Muscle layer of colon (tissue), 2 donors: Measurements from ENCODE around the gene EED.
"Not testable (repeated sequence)": the region's sequence is repeated elsewhere in the genome, so short reads cannot be mapped to it uniquely, and the experiment has no call there.

Source experiments
- H3K27ac ChIP-seq: one replicate; pipeline ENCODE4 v1.7.0; 2013; ENCODE audit warnings: low read depth, mild to moderate bottlenecking, low read length, moderate library complexity
- H3K27me3 ChIP-seq, 2 donors: one replicate each; pipeline ENCODE4 v1.7.0; 2013; ENCODE audit warnings: low read length in 2 of 2, mild to moderate bottlenecking in 2 of 2; ENCODE audit not compliant: insufficient read depth in 2 of 2, control insufficient read depth in 1 of 2
- H3K36me3 ChIP-seq: one replicate; pipeline ENCODE4 v1.7.0; 2013; ENCODE audit warnings: mild to moderate bottlenecking, low read length; ENCODE audit not compliant: insufficient read depth
- H3K4me1 ChIP-seq: one replicate; pipeline ENCODE4 v1.7.0; 2013; ENCODE audit warnings: mild to moderate bottlenecking, low read length; ENCODE audit not compliant: insufficient read depth
- H3K4me3 ChIP-seq, 2 donors: one replicate each; pipeline ENCODE4 v1.7.0; 2013; ENCODE audit warnings: low read length in 2 of 2, low read depth in 1 of 2, mild to moderate bottlenecking in 1 of 2, moderate library complexity in 1 of 2
- H3K9ac ChIP-seq: one replicate; pipeline ENCODE4 v1.7.0; 2013; ENCODE audit warnings: low read length
- H3K9me3 ChIP-seq: one replicate; pipeline ENCODE4 v1.7.0; 2013; ENCODE audit warnings: mild to moderate bottlenecking, low read length
- donor health status: abdominal sarcoma.
- donor health status: Adenocarcinoma of cecum.

EED gene

GRCh38 chr11:86220653-86221052 is 23.9 kb upstream of the EED start:
- Histone ChIP-seq H3K36me3 (no peaks in the 10 kb centered on the region), H3K27me3 (no peaks in the 10 kb centered on the region), H3K4me1 (no peaks in the 10 kb centered on the region), H3K9ac (no peak overlapping the region), H3K4me3 (no peak overlapping the region), H3K27ac (no peak overlapping the region), H3K9me3 (no peaks in the 10 kb centered on the region)

GRCh38 chr11:86222081-86222480 is 22.5 kb upstream of the EED start:
- Histone ChIP-seq H3K27me3 (no peaks in the 10 kb centered on the region), H3K9me3 (no peaks in the 10 kb centered on the region), H3K9ac (no peak overlapping the region), H3K4me1 (no peaks in the 10 kb centered on the region), H3K27ac (no peak overlapping the region), H3K4me3 (no peak overlapping the region), H3K36me3 (no peaks in the 10 kb centered on the region)

GRCh38 chr11:86224575-86224974 is 20.0 kb upstream of the EED start:
- not testable (repeated sequence) for H3K4me3 ChIP-seq, H3K27me3 ChIP-seq, H3K36me3 ChIP-seq, H3K9me3 ChIP-seq, H3K27ac ChIP-seq, H3K4me1 ChIP-seq, H3K9ac ChIP-seq

GRCh38 chr11:86225344-86225743 is 19.2 kb upstream of the EED start:
- H3K36me3 ChIP-seq, H3K4me3 ChIP-seq, H3K9ac ChIP-seq, H3K9me3 ChIP-seq, H3K4me1 ChIP-seq, H3K27ac ChIP-seq, H3K27me3 ChIP-seq: not testable (repeated sequence)

GRCh38 chr11:86228269-86229038 is 16.1 kb upstream of the EED start:
- Histone ChIP-seq H3K36me3 (no peaks in the 10 kb centered on the region), H3K27me3 (no peaks in the 10 kb centered on the region), H3K9me3 (no peaks in the 10 kb centered on the region), H3K4me1 (no peaks in the 10 kb centered on the region), H3K27ac (no peak overlapping the region), H3K4me3 (no peak overlapping the region), H3K9ac (no peak overlapping the region)

- H3K4me3 ChIP-seq, H3K9ac ChIP-seq, H3K4me1 ChIP-seq, H3K27me3 ChIP-seq, H3K9me3 ChIP-seq, H3K27ac ChIP-seq, H3K36me3 ChIP-seq: not testable (repeated sequence)
Observed at GRCh38 chr11:86229039-86229330, 15.6 kb upstream of the EED start.

- Histone ChIP-seq H3K27me3 (no peaks in the 10 kb centered on the region), H3K9ac (no peak overlapping the region), H3K27ac (no peak overlapping the region), H3K4me3 (no peak overlapping the region), H3K9me3 (no peaks in the 10 kb centered on the region), H3K36me3 (no peaks in the 10 kb centered on the region), H3K4me1 (no peaks in the 10 kb centered on the region)
Observed at GRCh38 chr11:86230179-86230804, 14.3 kb upstream of the EED start.

- Histone ChIP-seq H3K4me1 (no peaks in the 10 kb centered on the region), H3K27ac (no peak overlapping the region), H3K4me3 (no peak overlapping the region), H3K9ac (no peak overlapping the region), H3K27me3 (no peaks in the 10 kb centered on the region), H3K36me3 (no peaks in the 10 kb centered on the region), H3K9me3 (no peaks in the 10 kb centered on the region)
Observed at GRCh38 chr11:86230921-86231434, 13.6 kb upstream of the EED start.

- no peak overlapping the region for H3K9ac ChIP-seq
- no peak overlapping the region for H3K4me3 ChIP-seq
- no peaks in the 10 kb centered on the region for H3K36me3 ChIP-seq
- no peaks in the 10 kb centered on the region for H3K27me3 ChIP-seq
- no peak overlapping the region for H3K27ac ChIP-seq
- no peaks in the 10 kb centered on the region for H3K9me3 ChIP-seq
- no peaks in the 10 kb centered on the region for H3K4me1 ChIP-seq
Observed at GRCh38 chr11:86232556-86232955, 12.0 kb upstream of the EED start.

GRCh38 chr11:86234831-86235461 is 9.6 kb upstream of the EED start:
- Histone ChIP-seq H3K4me3 (no peak overlapping the region), H3K36me3 (no peaks in the 10 kb centered on the region), H3K27me3 (peaks cover 0 to 4% of the 10 kb centered on the region in 2 donors), H3K27ac (no peak overlapping the region), H3K9me3 (no peaks in the 10 kb centered on the region), H3K9ac (no peak overlapping the region), H3K4me1 (no peaks in the 10 kb centered on the region)

- Histone ChIP-seq H3K9me3 (no peaks in the 10 kb centered on the region), H3K4me1 (no peaks in the 10 kb centered on the region), H3K27ac (no peak overlapping the region), H3K9ac (no peak overlapping the region), H3K36me3 (no peaks in the 10 kb centered on the region), H3K27me3 (peaks cover 0 to 4% of the 10 kb centered on the region in 2 donors), H3K4me3 (no peak overlapping the region)
Observed at GRCh38 chr11:86237267-86237804, 7.2 kb upstream of the EED start.
